Astrocyte (in vitro differentiated cells and primary cell): ENCODE results near the gene RAB6B.

Source experiments
- EZH2 ChIP-seq: IDR thresholded peaks from 2 replicates; pipeline ENCODE4 v1.6.1; 2012; ENCODE audit warnings: mild to moderate bottlenecking, low read length, inconsistent platforms; ENCODE audit not compliant: insufficient read depth
- TF ChIP-seq, protein P1 (sequence below): IDR thresholded peaks from 2 replicates; pipeline ENCODE4 v1.5.1; 2011; ENCODE audit warnings: low read depth, mild to moderate bottlenecking, inconsistent platforms, low read length, moderate library complexity; ENCODE audit not compliant: insufficient read depth

DNA sequence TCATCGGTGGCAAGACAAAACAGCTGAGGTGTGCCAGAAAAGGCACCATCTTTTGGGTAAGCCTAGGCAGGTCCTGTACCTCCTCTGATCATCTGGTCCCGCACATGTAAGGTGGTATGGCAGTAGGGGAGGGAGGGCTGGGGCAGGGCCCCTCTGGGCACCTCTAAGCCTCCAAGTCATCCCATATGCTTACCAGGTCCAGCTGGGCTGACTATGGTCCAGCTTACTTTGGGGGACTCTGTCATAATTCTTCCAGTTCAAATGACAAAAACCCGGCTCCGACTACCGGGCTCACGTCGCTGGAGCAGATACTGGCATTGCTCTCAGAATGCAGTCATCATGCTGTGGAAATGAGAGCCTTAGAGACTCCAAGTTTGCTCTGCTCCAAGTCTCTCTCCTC, 1.9 kb upstream of the RAB6B start:
- no peak for TF ChIP-seq EZH2
- TF ChIP-seq, protein P1, sequence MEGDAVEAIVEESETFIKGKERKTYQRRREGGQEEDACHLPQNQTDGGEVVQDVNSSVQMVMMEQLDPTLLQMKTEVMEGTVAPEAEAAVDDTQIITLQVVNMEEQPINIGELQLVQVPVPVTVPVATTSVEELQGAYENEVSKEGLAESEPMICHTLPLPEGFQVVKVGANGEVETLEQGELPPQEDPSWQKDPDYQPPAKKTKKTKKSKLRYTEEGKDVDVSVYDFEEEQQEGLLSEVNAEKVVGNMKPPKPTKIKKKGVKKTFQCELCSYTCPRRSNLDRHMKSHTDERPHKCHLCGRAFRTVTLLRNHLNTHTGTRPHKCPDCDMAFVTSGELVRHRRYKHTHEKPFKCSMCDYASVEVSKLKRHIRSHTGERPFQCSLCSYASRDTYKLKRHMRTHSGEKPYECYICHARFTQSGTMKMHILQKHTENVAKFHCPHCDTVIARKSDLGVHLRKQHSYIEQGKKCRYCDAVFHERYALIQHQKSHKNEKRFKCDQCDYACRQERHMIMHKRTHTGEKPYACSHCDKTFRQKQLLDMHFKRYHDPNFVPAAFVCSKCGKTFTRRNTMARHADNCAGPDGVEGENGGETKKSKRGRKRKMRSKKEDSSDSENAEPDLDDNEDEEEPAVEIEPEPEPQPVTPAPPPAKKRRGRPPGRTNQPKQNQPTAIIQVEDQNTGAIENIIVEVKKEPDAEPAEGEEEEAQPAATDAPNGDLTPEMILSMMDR: no peak
